Neutrophil (primary cell): ENCODE measurements around the gene MIB1.

ENCODE experiments used
- H3K27ac ChIP-seq: fragments of 200-600 bp; sonication (generic); 2 replicates; pipeline ENCODE4 v1.5.1; 2016; ENCODE audit warnings: mild to moderate bottlenecking, moderate library complexity
- H3K27me3 ChIP-seq: fragments of 200-600 bp; sonication (generic); 2 replicates; pipeline ENCODE4 v1.6.0; 2016; ENCODE audit warnings: mild to moderate bottlenecking
- H3K36me3 ChIP-seq: fragments of 200-600 bp; sonication (generic); 2 replicates; pipeline ENCODE4 v1.5.1; 2017
- H3K4me1 ChIP-seq, 2 experiments: fragments of 200-600 bp in 1 of 2; sonication (generic) in 1 of 2; 1 replicate in 1 of 2; 2 replicates in 1 of 2; pipeline versions ENCODE4 v1.5.1 to v1.6.1; 2013 to 2016; ENCODE audit warnings: low read depth in 1 of 2, low read length in 1 of 2, mild to moderate bottlenecking in 1 of 2, moderate library complexity in 1 of 2; ENCODE audit not compliant: control insufficient read depth in 1 of 2, insufficient read depth in 1 of 2
- H3K4me3 ChIP-seq, 2 experiments: fragments of 200-600 bp in 1 of 2; sonication (generic) in 1 of 2; 1 replicate in 1 of 2; 2 replicates in 1 of 2; pipeline ENCODE4 v1.5.1; 2013 to 2016; ENCODE audit warnings: low read depth in 1 of 2, low read length in 1 of 2, mild to moderate bottlenecking in 1 of 2, moderate library complexity in 1 of 2
- H3K9me3 ChIP-seq: fragments of 200-600 bp; sonication (generic); 2 replicates; pipeline ENCODE4 v1.5.1; 2016
- TF ChIP-seq, protein P1 (sequence below): fragments of 200-600 bp; sonication (generic); IDR thresholded peaks from 2 replicates; pipeline ENCODE4 v1.5.1; 2016; ENCODE audit warnings: antibody characterized with exemption

The MIB1 gene

DNA sequence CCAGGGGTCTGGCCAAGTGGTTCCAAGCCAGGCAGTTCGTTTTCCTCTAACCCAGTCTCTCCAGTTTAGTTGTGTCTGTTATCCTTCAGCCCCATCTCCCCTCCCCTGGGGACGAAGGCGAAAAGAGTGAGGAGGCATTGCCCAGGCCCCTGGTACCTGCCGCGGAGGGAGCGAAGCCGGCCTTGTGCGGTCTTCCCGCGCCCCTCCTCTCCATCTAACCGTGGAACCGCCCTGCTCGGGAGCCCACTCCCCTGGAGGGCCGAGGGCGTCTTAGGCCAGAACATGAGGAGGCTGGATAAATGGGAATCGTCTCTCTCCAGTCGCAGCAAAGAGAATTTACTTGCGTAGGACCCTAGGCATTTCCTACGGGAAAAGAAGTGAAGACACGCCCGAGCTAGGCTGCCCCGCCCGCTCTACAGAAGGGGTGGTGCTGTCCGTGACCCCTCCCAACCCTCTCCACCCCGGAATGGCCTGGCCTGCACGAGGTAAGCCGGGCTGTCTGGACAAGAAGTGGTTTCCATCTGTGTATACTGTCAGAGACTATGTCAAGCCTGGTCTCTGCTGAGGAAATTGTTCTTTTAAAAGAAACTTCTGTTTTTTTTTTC, 156.2 kb downstream of the MIB1 start:
- Histone ChIP-seq H3K27ac (no peak overlapping the region), H3K36me3 (no peaks in the 10 kb centered on the region), H3K4me3 (no peak overlapping the region), H3K4me1 (no peaks in the 10 kb centered on the region), H3K9me3 (no peaks in the 10 kb centered on the region), H3K27me3 (peaks cover 20% of the 10 kb centered on the region)
- TF ChIP-seq, protein P1, sequence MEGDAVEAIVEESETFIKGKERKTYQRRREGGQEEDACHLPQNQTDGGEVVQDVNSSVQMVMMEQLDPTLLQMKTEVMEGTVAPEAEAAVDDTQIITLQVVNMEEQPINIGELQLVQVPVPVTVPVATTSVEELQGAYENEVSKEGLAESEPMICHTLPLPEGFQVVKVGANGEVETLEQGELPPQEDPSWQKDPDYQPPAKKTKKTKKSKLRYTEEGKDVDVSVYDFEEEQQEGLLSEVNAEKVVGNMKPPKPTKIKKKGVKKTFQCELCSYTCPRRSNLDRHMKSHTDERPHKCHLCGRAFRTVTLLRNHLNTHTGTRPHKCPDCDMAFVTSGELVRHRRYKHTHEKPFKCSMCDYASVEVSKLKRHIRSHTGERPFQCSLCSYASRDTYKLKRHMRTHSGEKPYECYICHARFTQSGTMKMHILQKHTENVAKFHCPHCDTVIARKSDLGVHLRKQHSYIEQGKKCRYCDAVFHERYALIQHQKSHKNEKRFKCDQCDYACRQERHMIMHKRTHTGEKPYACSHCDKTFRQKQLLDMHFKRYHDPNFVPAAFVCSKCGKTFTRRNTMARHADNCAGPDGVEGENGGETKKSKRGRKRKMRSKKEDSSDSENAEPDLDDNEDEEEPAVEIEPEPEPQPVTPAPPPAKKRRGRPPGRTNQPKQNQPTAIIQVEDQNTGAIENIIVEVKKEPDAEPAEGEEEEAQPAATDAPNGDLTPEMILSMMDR = no peak

DNA sequence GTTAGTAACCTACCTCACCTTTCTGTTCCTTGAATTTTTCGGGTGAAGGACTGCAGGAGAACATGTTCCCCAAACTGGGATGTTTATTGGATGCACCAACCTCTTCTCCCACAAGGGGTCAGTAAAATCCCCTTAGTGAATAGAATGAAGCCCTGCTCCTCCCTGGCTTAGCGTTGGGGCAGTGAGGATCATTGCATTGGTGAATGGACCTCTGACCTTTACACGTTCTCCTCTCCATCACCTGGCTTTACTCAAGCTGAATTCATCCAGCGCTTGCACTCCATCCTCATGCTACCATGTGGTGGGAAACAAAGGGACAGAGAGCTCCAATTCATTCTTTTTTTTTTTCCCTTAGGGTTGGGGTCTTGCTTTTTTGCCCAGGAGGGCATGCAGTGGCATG, 157.2 kb downstream of the MIB1 start:
- Histone ChIP-seq H3K4me1 (no peaks in the 10 kb centered on the region), H3K27ac (no peak overlapping the region), H3K27me3 (peaks cover 23% of the 10 kb centered on the region), H3K4me3 (no peak overlapping the region), H3K36me3 (no peaks in the 10 kb centered on the region), H3K9me3 (no peaks in the 10 kb centered on the region)
- TF ChIP-seq, protein P1 = no peak

DNA sequence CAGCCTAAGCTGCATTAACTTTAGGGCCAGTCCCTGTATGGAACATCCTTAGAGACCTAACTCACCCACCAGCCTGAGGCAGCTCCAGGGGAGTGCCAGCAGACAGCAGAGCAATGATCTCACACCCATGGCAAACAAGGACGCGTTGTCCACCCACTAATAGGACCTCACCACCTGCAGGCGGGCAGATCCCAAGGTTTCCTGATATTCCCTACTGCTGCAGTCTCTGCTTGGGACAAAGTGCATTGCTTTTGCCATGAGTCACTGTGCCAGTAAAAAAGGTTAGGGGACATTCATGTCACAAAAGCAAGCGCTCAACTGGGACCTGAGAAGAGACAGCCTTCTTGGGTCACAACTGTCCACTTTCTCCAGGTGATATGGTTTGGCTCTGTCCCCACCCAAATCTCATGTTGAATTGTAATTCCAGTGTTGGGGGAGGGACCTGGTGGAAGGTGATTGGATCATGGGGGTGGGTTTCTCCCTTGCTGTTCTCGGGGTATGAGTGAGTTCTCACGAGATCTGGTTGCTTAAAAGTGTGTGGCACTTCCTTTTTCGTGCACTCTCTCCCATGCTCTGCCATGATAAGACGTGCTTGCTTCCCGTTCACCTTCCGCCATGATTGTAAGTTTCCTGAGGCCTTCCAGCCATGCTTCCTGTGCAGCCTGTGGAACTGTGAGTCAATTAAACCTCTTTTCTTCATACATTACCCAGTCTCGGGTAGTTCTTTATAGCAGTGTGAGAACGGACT, 160.2 kb downstream of the MIB1 start:
- Histone ChIP-seq H3K9me3 (no peaks in the 10 kb centered on the region), H3K27ac (no peak overlapping the region), H3K27me3 (peaks cover 30% of the 10 kb centered on the region), H3K36me3 (no peaks in the 10 kb centered on the region), H3K4me3 (no peak overlapping the region), H3K4me1 (no peaks in the 10 kb centered on the region)
- TF ChIP-seq, protein P1 = no peak

DNA sequence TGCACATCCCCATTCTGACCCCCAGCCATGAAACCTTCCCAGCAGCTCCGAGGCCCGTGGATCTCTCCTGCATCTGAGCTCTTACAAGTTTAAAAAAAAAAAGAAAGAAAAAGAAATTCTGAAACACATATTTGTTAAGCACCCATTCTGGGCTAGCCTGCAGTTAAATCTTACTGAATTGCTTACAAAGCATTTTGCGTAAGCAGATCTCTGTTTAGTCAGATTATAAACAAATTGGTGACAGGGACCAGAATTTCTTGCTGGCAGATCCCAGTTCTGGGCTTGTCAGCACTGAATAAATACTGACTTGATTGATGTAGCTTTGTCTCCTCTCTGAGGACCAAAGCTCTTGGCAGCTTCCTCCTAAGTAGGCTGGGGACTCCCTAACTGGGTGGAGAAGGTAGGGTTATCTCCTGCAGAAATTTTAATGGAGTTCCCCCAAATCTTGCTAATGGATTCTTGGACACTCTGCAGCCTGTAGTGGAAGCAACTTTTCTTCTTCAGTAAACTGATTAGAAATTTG, 160.9 kb downstream of the MIB1 start:
- TF ChIP-seq, protein P1 = no peak
- Histone ChIP-seq H3K9me3 (no peaks in the 10 kb centered on the region), H3K4me1 (no peaks in the 10 kb centered on the region), H3K27me3 (peaks cover 27% of the 10 kb centered on the region), H3K4me3 (no peak overlapping the region), H3K36me3 (no peaks in the 10 kb centered on the region), H3K27ac (no peak overlapping the region)

DNA sequence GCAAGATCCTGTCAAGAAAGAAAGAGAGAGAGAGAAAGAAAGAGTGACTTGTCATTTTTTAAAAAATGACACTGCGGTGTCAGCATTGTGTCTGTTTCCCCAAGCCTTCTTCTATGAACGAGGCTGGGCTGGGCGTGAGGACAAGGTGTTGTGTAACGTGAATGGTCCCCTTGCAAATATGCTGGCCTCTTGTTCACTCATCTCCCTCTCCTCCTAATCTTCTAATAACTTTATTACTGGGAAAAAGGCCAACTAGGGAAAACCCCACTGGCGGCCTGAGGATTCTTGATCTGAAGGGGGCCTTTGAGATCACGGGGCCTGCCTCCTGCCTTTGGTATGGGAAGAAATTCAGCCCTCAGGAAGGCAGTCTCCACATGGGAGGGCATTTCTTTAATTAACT, 163.1 kb downstream of the MIB1 start:
- Histone ChIP-seq H3K36me3 (no peaks in the 10 kb centered on the region), H3K27me3 (peaks cover 9% of the 10 kb centered on the region), H3K4me3 (no peak overlapping the region), H3K9me3 (no peaks in the 10 kb centered on the region), H3K27ac (no peak overlapping the region), H3K4me1 (no peaks in the 10 kb centered on the region)
- TF ChIP-seq, protein P1 = no peak
